NB4 (cell line): ENCODE measurements around the gene PKP1.

ENCODE experiments used
- DNase-seq: peaks from one replicate; pipeline ENCODE4 v3.0.0; 2010; ENCODE audit warnings: low read depth
- H3K4me3 ChIP-seq: one replicate; pipeline ENCODE4 v1.5.1; 2011; ENCODE audit warnings: mild to moderate bottlenecking, low read depth, low read length, moderate library complexity
- CTCF ChIP-seq: IDR thresholded peaks from one replicate; pipeline ENCODE4 v1.5.1; 2012; ENCODE audit warnings: low read depth, low read length
- MAX ChIP-seq: IDR thresholded peaks from 2 replicates; pipeline ENCODE4 v1.6.1; 2011; ENCODE audit warnings: low read depth, low read length
- MYC ChIP-seq: IDR thresholded peaks from 2 replicates; pipeline ENCODE4 v1.6.1; 2011; ENCODE audit warnings: low read depth, low read length
- POLR2A ChIP-seq: IDR thresholded peaks from 2 replicates; pipeline ENCODE4 v1.6.1; 2011; ENCODE audit warnings: mild to moderate bottlenecking; ENCODE audit not compliant: insufficient read length; ENCODE audit errors: extremely low read depth

Gene PKP1

GRCh38 chr1:201298396-201299381 is 15.4 kb downstream of the PKP1 start:
- DNase-seq: no peak
- no peak overlapping the region for H3K4me3 ChIP-seq
- TF ChIP-seq MAX: no peak
- no peak for TF ChIP-seq MYC
- TF ChIP-seq POLR2A: no peak
- no peak for TF ChIP-seq CTCF

GRCh38 chr1:201299968-201300367 is 16.7 kb downstream of the PKP1 start:
- H3K4me3 ChIP-seq: no peak overlapping the region
- DNase-seq: no peak
- TF ChIP-seq MAX (no peak), CTCF (no peak), POLR2A (no peak), MYC (no peak)

- DNase-seq: no peak
- TF ChIP-seq POLR2A: no peak
- TF ChIP-seq MAX: no peak
- no peak for TF ChIP-seq MYC
- TF ChIP-seq CTCF: no peak
- no peak overlapping the region for H3K4me3 ChIP-seq
These were observed 17.3 kb downstream of the PKP1 start for GRCh38 chr1:201300641-201301040.

- TF ChIP-seq CTCF (no peak), POLR2A (no peak), MAX (no peak), MYC (no peak)
- no peak overlapping the region for H3K4me3 ChIP-seq
- DNase-seq: no peak
These were observed 19.2 kb downstream of the PKP1 start for GRCh38 chr1:201302163-201303152.

- no peak for DNase-seq
- TF ChIP-seq MYC (no peak), CTCF (no peak), POLR2A (no peak), MAX (no peak)
- H3K4me3 ChIP-seq: no peak overlapping the region
These were observed 20.8 kb downstream of the PKP1 start for GRCh38 chr1:201304126-201304525.
